Endothelial cell of umbilical vein (primary cell): ENCODE results near the gene OR8G1. TPM values are rescaled to one million over a fixed set of nuclear protein-coding genes. Genes with fewer than 3 reads are reported as not detected.

Experiments
- BruUV-seq: library from RNA; stranded (reverse); fragments of 400-500 nt; replicated peaks from 2 replicates; lab custom pipeline; 2021; lab: Mats Ljungman, UMichigan
- CTCF ChIA-PET: fragments of 300-600, 350-600 bp; sonication (Branson Sonifier 250); formaldehyde crosslinking; loops from one replicate; lab custom pipeline; 2021; ENCODE audit warnings: antibody characterized with exemption, inconsistent platforms; lab: Charles Lee
- POLR2A ChIA-PET: fragments of 300-600, 350-600 bp; sonication (Branson Sonifier 250); formaldehyde crosslinking; loops from one replicate; lab custom pipeline; 2021; ENCODE audit warnings: antibody characterized with exemption, inconsistent platforms; lab: Charles Lee
- DNase-seq: peaks from one replicate; pipeline ENCODE4 v3.0.0-alpha.2; 2011; ENCODE audit warnings: low read depth, low spot score
- FAIRE-seq: peaks from 2 replicates; lab custom pipeline; 2011; peaks lifted over from hg19 to GRCh38; lab: Jason Lieb, UNC
- H2AFZ ChIP-seq: 2 replicates; pipeline ENCODE4 v1.6.0; 2012; ENCODE audit warnings: low read depth, low read length, control low read depth, inconsistent platforms
- H3K27ac ChIP-seq: 2 replicates; pipeline ENCODE4 v1.5.1; 2011; ENCODE audit warnings: low read depth, mild to moderate bottlenecking, control low read depth, low read length, moderate library complexity; ENCODE audit not compliant: insufficient read depth
- H3K27me3 ChIP-seq, 2 experiments: 2 replicates each; pipeline versions ENCODE4 v1.6.0 to v1.6.1; 2011; ENCODE audit warnings: low read length in 2 of 2, mixed read lengths in 1 of 2; ENCODE audit not compliant: control insufficient read depth in 2 of 2, insufficient read depth in 2 of 2
- H3K36me3 ChIP-seq, 2 experiments: 2 replicates in 1 of 2; 3 replicates in 1 of 2; pipeline ENCODE4 v1.5.1; 2011; ENCODE audit warnings: low read length in 2 of 2, mild to moderate bottlenecking in 1 of 2, moderate library complexity in 1 of 2; ENCODE audit not compliant: control insufficient read depth in 2 of 2, insufficient read depth in 2 of 2; ENCODE audit errors: extremely low read depth in 1 of 2
- H3K4me1 ChIP-seq: 3 replicates; pipeline ENCODE4 v1.5.1; 2011; ENCODE audit warnings: mild to moderate bottlenecking, low read length; ENCODE audit not compliant: control insufficient read depth, insufficient read depth; ENCODE audit errors: extremely low read depth
- H3K4me2 ChIP-seq: 2 replicates; pipeline ENCODE4 v1.6.1; 2011; ENCODE audit warnings: low read length, control low read depth, mixed read lengths; ENCODE audit not compliant: insufficient read depth
- H3K4me3 ChIP-seq, 3 experiments: fragments of 200-600 bp in 1 of 3; sonication (generic), shearing (Covaris generic) in 1 of 3; replicated peaks in 1 of 3; 2 replicates each; pipeline ENCODE4 v1.5.1; 2011 to 2016; ENCODE audit warnings: control low read depth in 3 of 3, low read length in 3 of 3, mild to moderate bottlenecking in 2 of 3, inconsistent platforms in 1 of 3, low read depth in 1 of 3, moderate library complexity in 1 of 3; ENCODE audit not compliant: insufficient read depth in 1 of 3
- H3K79me2 ChIP-seq: 2 replicates; pipeline ENCODE4 v1.6.0; 2012; ENCODE audit warnings: low read length, inconsistent platforms; ENCODE audit not compliant: control insufficient read depth, insufficient read depth
- H3K9ac ChIP-seq: replicated peaks from 2 replicates; pipeline ENCODE3; 2011; ENCODE audit warnings: low read length, control low read depth; ENCODE audit not compliant: insufficient read depth; ENCODE audit errors: extremely low read depth
- H3K9me1 ChIP-seq: replicated peaks from 3 replicates; pipeline ENCODE4 v1.6.0; 2011; ENCODE audit warnings: mild to moderate bottlenecking, low read length; ENCODE audit not compliant: control insufficient read depth, insufficient read depth; ENCODE audit errors: extremely low read depth
- H3K9me3 ChIP-seq: replicated peaks from 2 replicates; pipeline ENCODE4 v1.5.1; 2012; ENCODE audit warnings: low read length, inconsistent platforms; ENCODE audit not compliant: control insufficient read depth, insufficient read depth
- H4K20me1 ChIP-seq: replicated peaks from 2 replicates; pipeline ENCODE3; 2011; ENCODE audit warnings: mild to moderate bottlenecking, low read length; ENCODE audit not compliant: control insufficient read depth, insufficient read depth; ENCODE audit errors: extremely low read depth
- EZH2 ChIP-seq: IDR thresholded peaks from 2 replicates; pipeline ENCODE4 v1.6.1; 2012; ENCODE audit warnings: borderline replicate concordance, low read depth, mild to moderate bottlenecking, moderate library complexity, low read length, inconsistent platforms; ENCODE audit not compliant: severe bottlenecking
- FOS ChIP-seq: IDR thresholded peaks from 2 replicates; pipeline ENCODE4 v1.6.1; 2011; ENCODE audit warnings: mild to moderate bottlenecking, low read length, moderate library complexity, borderline replicate concordance; ENCODE audit not compliant: insufficient read depth
- GATA2 ChIP-seq: IDR thresholded peaks from 2 replicates; pipeline ENCODE4 v1.7.0; 2011; ENCODE audit warnings: low read depth, mild to moderate bottlenecking, moderate library complexity, mixed read lengths, low read length; ENCODE audit not compliant: insufficient read length, insufficient read depth
- JUN ChIP-seq: IDR thresholded peaks from 2 replicates; pipeline ENCODE4 v1.6.1; 2011; ENCODE audit warnings: borderline replicate concordance, low read depth; ENCODE audit not compliant: insufficient read length, insufficient read depth
- MYC ChIP-seq: IDR thresholded peaks from one replicate; pipeline ENCODE4 v1.6.1; 2011; ENCODE audit warnings: mild to moderate bottlenecking, low read depth, low read length
- POLR2A ChIP-seq: IDR thresholded peaks from 2 replicates; pipeline ENCODE4 v1.6.1; 2012; ENCODE audit warnings: low read depth, mild to moderate bottlenecking, control low read depth, low read length
- POLR2AphosphoS5 ChIP-seq: IDR thresholded peaks from 2 replicates; pipeline ENCODE4 v1.6.1; 2012; ENCODE audit warnings: low read depth, mild to moderate bottlenecking, control low read depth, low read length, moderate library complexity; ENCODE audit not compliant: insufficient read depth
- dilution Hi-C: fragments of 300-500 bp; cut with MboI; formaldehyde crosslinking; loops from one replicate; pipeline ENCODE4 v1.15.0; 2019; ENCODE audit warnings: low sequenced_read_pairs; ENCODE audit not compliant: extremely low pct_ligation_motif_present
- intact Hi-C: fragments of 100-400 bp; cut with micrococcal nuclease; formaldehyde crosslinking; loops from one replicate; pipeline ENCODE4 v1.10.0; 2022
- polyA plus RNA-seq, 4 experiments: library from polyadenylated mRNA; depleted of rRNA in 3 of 4; stranded (reverse) in 3 of 4; unstranded in 1 of 4; fragments of >200 nt; gene quantifications; 2 replicates each; pipeline versions ENCODE4 v1.2.1 to v1.2.3, GENCODE V29; 2011 to 2012; ENCODE audit warnings: missing spikeins in 1 of 4
- total RNA-seq: library from RNA; stranded (reverse); gene quantifications from 2 replicates; pipeline ENCODE4 v1.2.3, GENCODE V29; 2021
- TF ChIP-seq, protein P1 (sequence below): IDR thresholded peaks from 2 replicates; pipeline ENCODE4 v1.6.1; 2011; ENCODE audit not compliant: insufficient read depth, insufficient read length
- TF ChIP-seq, protein P2 (sequence below), 2 donors: IDR thresholded peaks; 1 replicate in 1 of 2; 2 replicates in 1 of 2; pipeline ENCODE4 v1.5.1; 2011; ENCODE audit warnings: low read length in 2 of 2, mild to moderate bottlenecking in 2 of 2, moderate library complexity in 2 of 2, control low read depth in 1 of 2, inconsistent platforms in 1 of 2, low read depth in 1 of 2; ENCODE audit not compliant: insufficient read depth in 1 of 2; ENCODE audit errors: extremely low read depth in 1 of 2

The OR8G1 gene
- total and polyA plus RNA-seq, 2 donors (not counting 3 experiments of a cell fraction or from before 2014, with no cell fraction given): not detected

DNA sequence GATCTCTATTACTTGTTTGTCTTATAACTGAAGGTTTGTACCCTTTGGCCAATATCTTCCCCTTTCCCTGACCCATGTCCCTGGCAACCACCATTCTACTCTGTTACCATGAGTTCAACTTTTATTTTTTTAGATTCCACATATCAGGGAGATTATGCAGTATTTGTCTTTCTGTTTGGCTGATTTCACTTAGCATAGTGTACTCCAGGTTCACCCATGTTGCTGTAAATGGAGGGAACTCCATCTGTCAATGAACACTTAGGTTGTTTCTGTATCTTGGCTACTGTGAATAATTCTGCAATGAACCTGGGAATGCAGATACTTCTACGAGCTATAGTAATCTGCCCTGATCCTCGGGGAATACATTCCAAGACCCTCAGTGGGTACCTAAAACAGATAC, 42.9 kb upstream of the OR8G1 start:
- POLR2A ChIA-PET: no interaction called here
- no TSS peak for BruUV-seq
- Histone ChIP-seq H3K79me2 (no peaks in the 10 kb centered on the region), H3K4me1 (no peaks in the 10 kb centered on the region), H3K27me3 (peaks cover 0 to 5% of the 10 kb centered on the region in 2 experiments), H3K9ac (no peak overlapping the region), H2AFZ (no peak overlapping the region), H3K4me2 (no peak overlapping the region), H4K20me1 (no peaks in the 10 kb centered on the region), H3K27ac (no peak overlapping the region), H3K36me3 (no peaks in the 10 kb centered on the region), H3K9me3 (no peaks in the 10 kb centered on the region), H3K9me1 (no peaks in the 10 kb centered on the region), H3K4me3 (no peak overlapping the region)
- DNase-seq: no peak
- no peak for TF ChIP-seq POLR2AphosphoS5
- no peak for TF ChIP-seq EZH2
- TF ChIP-seq FOS: no peak
- TF ChIP-seq POLR2A: no peak
- TF ChIP-seq JUN: no peak
- no peak for TF ChIP-seq MYC
- TF ChIP-seq, protein P1, sequence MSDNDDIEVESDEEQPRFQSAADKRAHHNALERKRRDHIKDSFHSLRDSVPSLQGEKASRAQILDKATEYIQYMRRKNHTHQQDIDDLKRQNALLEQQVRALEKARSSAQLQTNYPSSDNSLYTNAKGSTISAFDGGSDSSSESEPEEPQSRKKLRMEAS: no peak
- CTCF ChIA-PET: interaction anchor here (0.9 to 13.5 kb wide), 4 partner anchors 9 to 128 kb away, joined by 3 to 363 read pairs (median 4); no protein-coding TSS in a partner anchor
- intact Hi-C loops (loop anchor here (5.0 kb wide), 1 partner anchor 456 kb away; the partner anchor contains the start of gene ZNF202), dilution Hi-C loops (no loop called here)
- no peak for FAIRE-seq

DNA sequence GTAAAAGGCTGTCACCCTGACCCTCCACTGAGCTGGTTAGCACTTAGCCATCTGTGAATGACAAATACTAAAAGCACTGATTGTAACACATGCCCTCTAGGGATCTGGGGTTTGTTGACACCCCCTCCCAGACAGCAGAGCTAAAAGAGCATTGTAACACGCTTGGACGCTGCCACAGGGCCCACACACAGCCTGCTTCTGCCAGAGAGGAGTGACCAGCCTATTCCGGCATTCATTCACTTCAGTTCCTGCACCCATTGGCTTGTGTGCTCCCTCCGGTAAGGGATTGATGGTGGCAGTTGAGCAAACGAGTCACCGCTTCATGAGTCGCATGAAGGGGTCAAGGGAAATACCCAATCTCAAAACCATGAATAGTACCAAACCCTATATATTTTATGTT, 42.0 kb upstream of the OR8G1 start:
- BruUV-seq: no TSS peak
- Histone ChIP-seq H4K20me1 (no peaks in the 10 kb centered on the region), H3K9me1 (no peaks in the 10 kb centered on the region), H3K27ac (no peak overlapping the region), H2AFZ (no peak overlapping the region), H3K9me3 (no peaks in the 10 kb centered on the region), H3K27me3 (peaks cover 0 to 6% of the 10 kb centered on the region in 2 experiments), H3K36me3 (no peaks in the 10 kb centered on the region), H3K4me2 (no peak overlapping the region), H3K4me3 (no peak overlapping the region), H3K9ac (no peak overlapping the region), H3K4me1 (no peaks in the 10 kb centered on the region), H3K79me2 (no peaks in the 10 kb centered on the region)
- FAIRE-seq (no peak), DNase-seq (no peak)
- no peak for TF ChIP-seq FOS
- TF ChIP-seq GATA2: no peak
- TF ChIP-seq, protein P1: no peak
- no peak for TF ChIP-seq EZH2
- no peak for TF ChIP-seq JUN
- TF ChIP-seq POLR2AphosphoS5: no peak
- no peak for TF ChIP-seq POLR2A
- TF ChIP-seq, protein P2, sequence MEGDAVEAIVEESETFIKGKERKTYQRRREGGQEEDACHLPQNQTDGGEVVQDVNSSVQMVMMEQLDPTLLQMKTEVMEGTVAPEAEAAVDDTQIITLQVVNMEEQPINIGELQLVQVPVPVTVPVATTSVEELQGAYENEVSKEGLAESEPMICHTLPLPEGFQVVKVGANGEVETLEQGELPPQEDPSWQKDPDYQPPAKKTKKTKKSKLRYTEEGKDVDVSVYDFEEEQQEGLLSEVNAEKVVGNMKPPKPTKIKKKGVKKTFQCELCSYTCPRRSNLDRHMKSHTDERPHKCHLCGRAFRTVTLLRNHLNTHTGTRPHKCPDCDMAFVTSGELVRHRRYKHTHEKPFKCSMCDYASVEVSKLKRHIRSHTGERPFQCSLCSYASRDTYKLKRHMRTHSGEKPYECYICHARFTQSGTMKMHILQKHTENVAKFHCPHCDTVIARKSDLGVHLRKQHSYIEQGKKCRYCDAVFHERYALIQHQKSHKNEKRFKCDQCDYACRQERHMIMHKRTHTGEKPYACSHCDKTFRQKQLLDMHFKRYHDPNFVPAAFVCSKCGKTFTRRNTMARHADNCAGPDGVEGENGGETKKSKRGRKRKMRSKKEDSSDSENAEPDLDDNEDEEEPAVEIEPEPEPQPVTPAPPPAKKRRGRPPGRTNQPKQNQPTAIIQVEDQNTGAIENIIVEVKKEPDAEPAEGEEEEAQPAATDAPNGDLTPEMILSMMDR (IDR thresholded peaks at IDR 0.05; ENCODE audit: extremely low read depth in 1 of 2, insufficient read depth in 1 of 2, low read depth in 1 of 2, low read length in 2 of 2): no peak
- TF ChIP-seq MYC: no peak
- ChIA-PET POLR2A (no interaction called here), CTCF (interaction anchor here (13.5 kb wide), 1 partner anchor 129 kb away, joined by 363 read pairs; no protein-coding TSS in a partner anchor)
- dilution Hi-C loops: no loop called here
- intact Hi-C loops: loop anchor here (5.0 kb wide), 1 partner anchor 457 kb away; the partner anchor contains the start of gene ZNF202
